Activated CD8-positive, alpha-beta memory T cell treated with anti-CD3 and anti-CD28 coated beads, Interleukin-2, amount 50 U/mL, for 4 hours (primary cell): ENCODE measurements around the gene PKDCC.
"Not testable (repeated sequence)": the region's sequence is repeated elsewhere in the genome, so short reads cannot be mapped to it uniquely, and the experiment has no call there.

Experiments
- DNase-seq: peaks from one replicate; pipeline ENCODE4 v3.0.0-alpha.2; 2020

PKDCC gene

GRCh38 chr2:42067521-42067920, 19.7 kb downstream of the PKDCC start:
- no peak for DNase-seq

GRCh38 chr2:42068571-42069178, 20.9 kb downstream of the PKDCC start:
- DNase-seq: no peak

- no peak for DNase-seq
Measured at GRCh38 chr2:42069568-42069967, 21.7 kb downstream of the PKDCC start.

GRCh38 chr2:42071791-42072190, 24.0 kb downstream of the PKDCC start:
- DNase-seq: no peak

- no peak for DNase-seq
Measured at GRCh38 chr2:42072349-42073118, 24.7 kb downstream of the PKDCC start.

GRCh38 chr2:42073739-42074503, 26.1 kb downstream of the PKDCC start:
- no peak for DNase-seq

- no peak for DNase-seq
Measured at GRCh38 chr2:42074661-42075060, 26.8 kb downstream of the PKDCC start.

GRCh38 chr2:42076357-42077225, 28.8 kb downstream of the PKDCC start:
- no peak for DNase-seq

- no peak for DNase-seq
Measured at GRCh38 chr2:42077343-42077742, 29.5 kb downstream of the PKDCC start.

GRCh38 chr2:42079737-42080287, 32.0 kb downstream of the PKDCC start:
- no peak for DNase-seq

- not testable (repeated sequence) for DNase-seq
Measured at GRCh38 chr2:42081151-42081550, 33.3 kb downstream of the PKDCC start.

- DNase-seq: no peak
Measured at GRCh38 chr2:42082016-42082415, 34.2 kb downstream of the PKDCC start.

- no peak for DNase-seq
Measured at GRCh38 chr2:42084231-42084671, 36.4 kb downstream of the PKDCC start.

- DNase-seq: not testable (repeated sequence)
Measured at GRCh38 chr2:42085070-42085469, 37.2 kb downstream of the PKDCC start.

- no peak for DNase-seq
Measured at GRCh38 chr2:42085706-42086487, 38.1 kb downstream of the PKDCC start.

- DNase-seq: no peak
Measured at GRCh38 chr2:42086500-42086953, 38.7 kb downstream of the PKDCC start.

- DNase-seq: no peak
Measured at GRCh38 chr2:42087137-42087856, 39.5 kb downstream of the PKDCC start.

GRCh38 chr2:42087857-42088195, 40.0 kb downstream of the PKDCC start:
- DNase-seq: no peak

GRCh38 chr2:42089340-42089925, 41.6 kb downstream of the PKDCC start:
- DNase-seq: peak; percentile 60

GRCh38 chr2:42090216-42090615, 42.4 kb downstream of the PKDCC start:
- DNase-seq: no peak

- DNase-seq: no peak
Measured at GRCh38 chr2:42091671-42092070, 43.9 kb downstream of the PKDCC start.
